Endothelial cell of umbilical vein (primary cell): ENCODE data around the gene COL26A1.

Experiments used
- EZH2 ChIP-seq: IDR thresholded peaks from 2 replicates; pipeline ENCODE4 v1.6.1; 2012; ENCODE audit warnings: borderline replicate concordance, low read depth, mild to moderate bottlenecking, moderate library complexity, low read length, inconsistent platforms; ENCODE audit not compliant: severe bottlenecking
- FOS ChIP-seq: IDR thresholded peaks from 2 replicates; pipeline ENCODE4 v1.6.1; 2011; ENCODE audit warnings: mild to moderate bottlenecking, low read length, moderate library complexity, borderline replicate concordance; ENCODE audit not compliant: insufficient read depth
- JUN ChIP-seq: IDR thresholded peaks from 2 replicates; pipeline ENCODE4 v1.6.1; 2011; ENCODE audit warnings: borderline replicate concordance, low read depth; ENCODE audit not compliant: insufficient read length, insufficient read depth
- MYC ChIP-seq: IDR thresholded peaks from one replicate; pipeline ENCODE4 v1.6.1; 2011; ENCODE audit warnings: mild to moderate bottlenecking, low read depth, low read length
- POLR2A ChIP-seq: IDR thresholded peaks from 2 replicates; pipeline ENCODE4 v1.6.1; 2012; ENCODE audit warnings: low read depth, mild to moderate bottlenecking, control low read depth, low read length
- POLR2AphosphoS5 ChIP-seq: IDR thresholded peaks from 2 replicates; pipeline ENCODE4 v1.6.1; 2012; ENCODE audit warnings: low read depth, mild to moderate bottlenecking, control low read depth, low read length, moderate library complexity; ENCODE audit not compliant: insufficient read depth
- TF ChIP-seq, protein P1 (sequence below), 2 donors: IDR thresholded peaks; 1 replicate in 1 of 2; 2 replicates in 1 of 2; pipeline ENCODE4 v1.5.1; 2011; ENCODE audit warnings: low read length in 2 of 2, mild to moderate bottlenecking in 2 of 2, moderate library complexity in 2 of 2, control low read depth in 1 of 2, inconsistent platforms in 1 of 2, low read depth in 1 of 2; ENCODE audit not compliant: insufficient read depth in 1 of 2; ENCODE audit errors: extremely low read depth in 1 of 2
- TF ChIP-seq, protein P2 (sequence below): IDR thresholded peaks from 2 replicates; pipeline ENCODE4 v1.6.1; 2011; ENCODE audit not compliant: insufficient read depth, insufficient read length

- no peak for TF ChIP-seq POLR2A
- no peak for TF ChIP-seq POLR2AphosphoS5
- TF ChIP-seq, protein P1, sequence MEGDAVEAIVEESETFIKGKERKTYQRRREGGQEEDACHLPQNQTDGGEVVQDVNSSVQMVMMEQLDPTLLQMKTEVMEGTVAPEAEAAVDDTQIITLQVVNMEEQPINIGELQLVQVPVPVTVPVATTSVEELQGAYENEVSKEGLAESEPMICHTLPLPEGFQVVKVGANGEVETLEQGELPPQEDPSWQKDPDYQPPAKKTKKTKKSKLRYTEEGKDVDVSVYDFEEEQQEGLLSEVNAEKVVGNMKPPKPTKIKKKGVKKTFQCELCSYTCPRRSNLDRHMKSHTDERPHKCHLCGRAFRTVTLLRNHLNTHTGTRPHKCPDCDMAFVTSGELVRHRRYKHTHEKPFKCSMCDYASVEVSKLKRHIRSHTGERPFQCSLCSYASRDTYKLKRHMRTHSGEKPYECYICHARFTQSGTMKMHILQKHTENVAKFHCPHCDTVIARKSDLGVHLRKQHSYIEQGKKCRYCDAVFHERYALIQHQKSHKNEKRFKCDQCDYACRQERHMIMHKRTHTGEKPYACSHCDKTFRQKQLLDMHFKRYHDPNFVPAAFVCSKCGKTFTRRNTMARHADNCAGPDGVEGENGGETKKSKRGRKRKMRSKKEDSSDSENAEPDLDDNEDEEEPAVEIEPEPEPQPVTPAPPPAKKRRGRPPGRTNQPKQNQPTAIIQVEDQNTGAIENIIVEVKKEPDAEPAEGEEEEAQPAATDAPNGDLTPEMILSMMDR (IDR thresholded peaks at IDR 0.05; ENCODE audit: extremely low read depth in 1 of 2, insufficient read depth in 1 of 2, low read depth in 1 of 2, low read length in 2 of 2): no peak
- TF ChIP-seq EZH2: no peak
- TF ChIP-seq MYC: no peak
- TF ChIP-seq, protein P2, sequence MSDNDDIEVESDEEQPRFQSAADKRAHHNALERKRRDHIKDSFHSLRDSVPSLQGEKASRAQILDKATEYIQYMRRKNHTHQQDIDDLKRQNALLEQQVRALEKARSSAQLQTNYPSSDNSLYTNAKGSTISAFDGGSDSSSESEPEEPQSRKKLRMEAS: no peak
- TF ChIP-seq FOS: no peak
- no peak for TF ChIP-seq JUN
These were observed 143.9 kb downstream of the COL26A1 start for GRCh38 chr7:101506531-101506930.
